Endothelial cell of umbilical vein (primary cell): ENCODE measurements around the gene CDKN1C. TPM values are rescaled to one million over a fixed set of nuclear protein-coding genes. Genes with fewer than 3 reads are reported as not detected.
A peak's percentile ranks its signal among the peaks of the same experiment; 100 is the strongest.

Experiments used
- BruUV-seq: library from RNA; stranded (reverse); fragments of 400-500 nt; replicated peaks from 2 replicates; lab custom pipeline; 2021; lab: Mats Ljungman, UMichigan
- CTCF ChIA-PET: fragments of 300-600, 350-600 bp; sonication (Branson Sonifier 250); formaldehyde crosslinking; loops from one replicate; lab custom pipeline; 2021; ENCODE audit warnings: antibody characterized with exemption, inconsistent platforms; lab: Charles Lee
- POLR2A ChIA-PET: fragments of 300-600, 350-600 bp; sonication (Branson Sonifier 250); formaldehyde crosslinking; loops from one replicate; lab custom pipeline; 2021; ENCODE audit warnings: antibody characterized with exemption, inconsistent platforms; lab: Charles Lee
- DNase-seq: peaks from one replicate; pipeline ENCODE4 v3.0.0-alpha.2; 2011; ENCODE audit warnings: low read depth, low spot score
- FAIRE-seq: peaks from 2 replicates; lab custom pipeline; 2011; peaks lifted over from hg19 to GRCh38; lab: Jason Lieb, UNC
- H2AFZ ChIP-seq: 2 replicates; pipeline ENCODE4 v1.6.0; 2012; ENCODE audit warnings: low read depth, low read length, control low read depth, inconsistent platforms
- H3K27ac ChIP-seq: 2 replicates; pipeline ENCODE4 v1.5.1; 2011; ENCODE audit warnings: low read depth, mild to moderate bottlenecking, control low read depth, low read length, moderate library complexity; ENCODE audit not compliant: insufficient read depth
- H3K27me3 ChIP-seq, 2 experiments: 2 replicates each; pipeline versions ENCODE4 v1.6.0 to v1.6.1; 2011; ENCODE audit warnings: low read length in 2 of 2, mixed read lengths in 1 of 2; ENCODE audit not compliant: control insufficient read depth in 2 of 2, insufficient read depth in 2 of 2
- H3K36me3 ChIP-seq, 2 experiments: 2 replicates in 1 of 2; 3 replicates in 1 of 2; pipeline ENCODE4 v1.5.1; 2011; ENCODE audit warnings: low read length in 2 of 2, mild to moderate bottlenecking in 1 of 2, moderate library complexity in 1 of 2; ENCODE audit not compliant: control insufficient read depth in 2 of 2, insufficient read depth in 2 of 2; ENCODE audit errors: extremely low read depth in 1 of 2
- H3K4me1 ChIP-seq: 3 replicates; pipeline ENCODE4 v1.5.1; 2011; ENCODE audit warnings: mild to moderate bottlenecking, low read length; ENCODE audit not compliant: control insufficient read depth, insufficient read depth; ENCODE audit errors: extremely low read depth
- H3K4me2 ChIP-seq: 2 replicates; pipeline ENCODE4 v1.6.1; 2011; ENCODE audit warnings: low read length, control low read depth, mixed read lengths; ENCODE audit not compliant: insufficient read depth
- H3K4me3 ChIP-seq, 3 experiments: fragments of 200-600 bp in 1 of 3; sonication (generic), shearing (Covaris generic) in 1 of 3; replicated peaks in 1 of 3; 2 replicates each; pipeline ENCODE4 v1.5.1; 2011 to 2016; ENCODE audit warnings: control low read depth in 3 of 3, low read length in 3 of 3, mild to moderate bottlenecking in 2 of 3, inconsistent platforms in 1 of 3, low read depth in 1 of 3, moderate library complexity in 1 of 3; ENCODE audit not compliant: insufficient read depth in 1 of 3
- H3K79me2 ChIP-seq: 2 replicates; pipeline ENCODE4 v1.6.0; 2012; ENCODE audit warnings: low read length, inconsistent platforms; ENCODE audit not compliant: control insufficient read depth, insufficient read depth
- H3K9ac ChIP-seq: replicated peaks from 2 replicates; pipeline ENCODE3; 2011; ENCODE audit warnings: low read length, control low read depth; ENCODE audit not compliant: insufficient read depth; ENCODE audit errors: extremely low read depth
- H3K9me1 ChIP-seq: replicated peaks from 3 replicates; pipeline ENCODE4 v1.6.0; 2011; ENCODE audit warnings: mild to moderate bottlenecking, low read length; ENCODE audit not compliant: control insufficient read depth, insufficient read depth; ENCODE audit errors: extremely low read depth
- H3K9me3 ChIP-seq: replicated peaks from 2 replicates; pipeline ENCODE4 v1.5.1; 2012; ENCODE audit warnings: low read length, inconsistent platforms; ENCODE audit not compliant: control insufficient read depth, insufficient read depth
- H4K20me1 ChIP-seq: replicated peaks from 2 replicates; pipeline ENCODE3; 2011; ENCODE audit warnings: mild to moderate bottlenecking, low read length; ENCODE audit not compliant: control insufficient read depth, insufficient read depth; ENCODE audit errors: extremely low read depth
- EZH2 ChIP-seq: IDR thresholded peaks from 2 replicates; pipeline ENCODE4 v1.6.1; 2012; ENCODE audit warnings: borderline replicate concordance, low read depth, mild to moderate bottlenecking, moderate library complexity, low read length, inconsistent platforms; ENCODE audit not compliant: severe bottlenecking
- FOS ChIP-seq: IDR thresholded peaks from 2 replicates; pipeline ENCODE4 v1.6.1; 2011; ENCODE audit warnings: mild to moderate bottlenecking, low read length, moderate library complexity, borderline replicate concordance; ENCODE audit not compliant: insufficient read depth
- GATA2 ChIP-seq: IDR thresholded peaks from 2 replicates; pipeline ENCODE4 v1.7.0; 2011; ENCODE audit warnings: low read depth, mild to moderate bottlenecking, moderate library complexity, mixed read lengths, low read length; ENCODE audit not compliant: insufficient read length, insufficient read depth
- JUN ChIP-seq: IDR thresholded peaks from 2 replicates; pipeline ENCODE4 v1.6.1; 2011; ENCODE audit warnings: borderline replicate concordance, low read depth; ENCODE audit not compliant: insufficient read length, insufficient read depth
- MYC ChIP-seq: IDR thresholded peaks from one replicate; pipeline ENCODE4 v1.6.1; 2011; ENCODE audit warnings: mild to moderate bottlenecking, low read depth, low read length
- POLR2A ChIP-seq: IDR thresholded peaks from 2 replicates; pipeline ENCODE4 v1.6.1; 2012; ENCODE audit warnings: low read depth, mild to moderate bottlenecking, control low read depth, low read length
- POLR2AphosphoS5 ChIP-seq: IDR thresholded peaks from 2 replicates; pipeline ENCODE4 v1.6.1; 2012; ENCODE audit warnings: low read depth, mild to moderate bottlenecking, control low read depth, low read length, moderate library complexity; ENCODE audit not compliant: insufficient read depth
- dilution Hi-C: fragments of 300-500 bp; cut with MboI; formaldehyde crosslinking; loops from one replicate; pipeline ENCODE4 v1.15.0; 2019; ENCODE audit warnings: low sequenced_read_pairs; ENCODE audit not compliant: extremely low pct_ligation_motif_present
- intact Hi-C: fragments of 100-400 bp; cut with micrococcal nuclease; formaldehyde crosslinking; loops from one replicate; pipeline ENCODE4 v1.10.0; 2022
- polyA plus RNA-seq, 4 experiments: library from polyadenylated mRNA; depleted of rRNA in 3 of 4; stranded (reverse) in 3 of 4; unstranded in 1 of 4; fragments of >200 nt; gene quantifications; 2 replicates each; pipeline versions ENCODE4 v1.2.1 to v1.2.3, GENCODE V29; 2011 to 2012; ENCODE audit warnings: missing spikeins in 1 of 4
- total RNA-seq: library from RNA; stranded (reverse); gene quantifications from 2 replicates; pipeline ENCODE4 v1.2.3, GENCODE V29; 2021
- TF ChIP-seq, protein P1 (sequence below): IDR thresholded peaks from 2 replicates; pipeline ENCODE4 v1.6.1; 2011; ENCODE audit not compliant: insufficient read depth, insufficient read length
- TF ChIP-seq, protein P2 (sequence below), 2 donors: IDR thresholded peaks; 1 replicate in 1 of 2; 2 replicates in 1 of 2; pipeline ENCODE4 v1.5.1; 2011; ENCODE audit warnings: low read length in 2 of 2, mild to moderate bottlenecking in 2 of 2, moderate library complexity in 2 of 2, control low read depth in 1 of 2, inconsistent platforms in 1 of 2, low read depth in 1 of 2; ENCODE audit not compliant: insufficient read depth in 1 of 2; ENCODE audit errors: extremely low read depth in 1 of 2

The CDKN1C gene
- total and polyA plus RNA-seq, 2 donors (not counting 3 experiments of a cell fraction or from before 2014, with no cell fraction given), result 4.1 to 9.0 TPM

DNA sequence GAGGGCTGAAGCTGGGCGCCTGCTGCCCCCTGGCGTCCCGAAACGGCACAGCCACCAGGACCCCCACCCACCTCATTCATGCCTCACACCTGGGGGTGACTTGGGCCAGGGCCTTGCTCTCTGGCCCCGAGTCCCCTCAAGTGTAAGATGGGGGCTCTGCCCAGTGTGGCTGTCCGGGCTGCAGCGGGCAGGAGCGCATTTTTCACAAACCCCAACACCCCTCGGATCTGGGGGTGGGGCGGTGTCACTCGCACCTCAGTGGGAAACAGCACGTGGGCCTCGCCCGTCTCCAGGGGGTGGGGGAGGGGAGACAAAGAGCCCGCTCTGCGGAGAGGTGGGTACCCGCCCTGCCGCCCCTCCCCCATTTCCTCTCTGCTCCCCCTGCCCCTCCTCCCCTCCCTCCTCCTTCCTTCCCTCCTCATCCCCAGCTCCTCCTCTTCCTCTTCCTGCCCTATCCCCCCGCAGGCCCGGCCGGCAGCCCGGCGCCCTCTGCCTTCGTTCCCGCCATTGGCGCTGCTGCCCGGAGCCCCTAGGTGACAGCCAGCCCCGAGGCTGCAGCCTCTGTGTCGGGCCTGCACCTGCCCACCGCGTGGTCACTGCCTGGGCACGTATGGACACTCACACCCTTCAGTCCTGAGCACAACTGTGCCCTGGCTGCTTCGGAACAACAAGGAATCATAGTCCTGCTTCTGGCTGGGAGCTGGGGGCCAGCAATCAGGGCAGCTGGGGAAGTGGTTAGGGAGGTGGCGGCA is 6.8 kb upstream of the CDKN1C start:
- H3K79me2 ChIP-seq, result no peaks in the 10 kb centered on the region
- POLR2A ChIA-PET, result interaction anchor here (0.6 to 2.4 kb wide), 5 partner anchors 21 to 516 kb away, joined by 3 to 13 read pairs (median 4); partner anchors contain the start of genes CD81, KCNQ1OT1 and PHLDA2
- DNase-seq (peak; percentile 64), FAIRE-seq (peak; percentile 73)
- BruUV-seq, result no TSS peak
- H3K9me3 ChIP-seq, result no peaks in the 10 kb centered on the region
- peak overlapping the region; percentile 43 for H3K27ac ChIP-seq
- H3K4me1 ChIP-seq, result peaks cover 14% of the 10 kb centered on the region
- H2AFZ ChIP-seq, result peak overlapping the region; percentile 65
- H3K4me2 ChIP-seq, result peak overlapping the region; percentile 49
- no peaks in the 10 kb centered on the region for H4K20me1 ChIP-seq
- no peaks in the 10 kb centered on the region for H3K9me1 ChIP-seq
- peak overlapping the region; percentile 49 for H3K9ac ChIP-seq
- dilution Hi-C loops, result no loop called here
- no peaks in the 10 kb centered on the region for H3K36me3 ChIP-seq
- peak overlapping the region in 2 of 3 experiments; percentile 29 to 36 for H3K4me3 ChIP-seq
- CTCF ChIA-PET, result interaction anchor here (0.6 to 16.2 kb wide), 36 partner anchors 9 to 586 kb away, joined by 3 to 711 read pairs (median 4); partner anchors contain the start of genes CD81, NAP1L4, PHLDA2 and TRPM5
- TF ChIP-seq, protein P1, sequence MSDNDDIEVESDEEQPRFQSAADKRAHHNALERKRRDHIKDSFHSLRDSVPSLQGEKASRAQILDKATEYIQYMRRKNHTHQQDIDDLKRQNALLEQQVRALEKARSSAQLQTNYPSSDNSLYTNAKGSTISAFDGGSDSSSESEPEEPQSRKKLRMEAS, result no peak
- TF ChIP-seq EZH2 (no peak), POLR2AphosphoS5 (peak; percentile 56), JUN (no peak), POLR2A (peak; percentile 79), FOS (no peak), MYC (peak; percentile 80), GATA2 (no peak)
- TF ChIP-seq, protein P2, sequence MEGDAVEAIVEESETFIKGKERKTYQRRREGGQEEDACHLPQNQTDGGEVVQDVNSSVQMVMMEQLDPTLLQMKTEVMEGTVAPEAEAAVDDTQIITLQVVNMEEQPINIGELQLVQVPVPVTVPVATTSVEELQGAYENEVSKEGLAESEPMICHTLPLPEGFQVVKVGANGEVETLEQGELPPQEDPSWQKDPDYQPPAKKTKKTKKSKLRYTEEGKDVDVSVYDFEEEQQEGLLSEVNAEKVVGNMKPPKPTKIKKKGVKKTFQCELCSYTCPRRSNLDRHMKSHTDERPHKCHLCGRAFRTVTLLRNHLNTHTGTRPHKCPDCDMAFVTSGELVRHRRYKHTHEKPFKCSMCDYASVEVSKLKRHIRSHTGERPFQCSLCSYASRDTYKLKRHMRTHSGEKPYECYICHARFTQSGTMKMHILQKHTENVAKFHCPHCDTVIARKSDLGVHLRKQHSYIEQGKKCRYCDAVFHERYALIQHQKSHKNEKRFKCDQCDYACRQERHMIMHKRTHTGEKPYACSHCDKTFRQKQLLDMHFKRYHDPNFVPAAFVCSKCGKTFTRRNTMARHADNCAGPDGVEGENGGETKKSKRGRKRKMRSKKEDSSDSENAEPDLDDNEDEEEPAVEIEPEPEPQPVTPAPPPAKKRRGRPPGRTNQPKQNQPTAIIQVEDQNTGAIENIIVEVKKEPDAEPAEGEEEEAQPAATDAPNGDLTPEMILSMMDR (IDR thresholded peaks at IDR 0.05; ENCODE audit: extremely low read depth in 1 of 2, insufficient read depth in 1 of 2, low read depth in 1 of 2, low read length in 2 of 2), result peak; percentile 95 to 98
- intact Hi-C loops, result loop anchor here (1.0 kb wide), 2 partner anchors 38 to 359 kb away; no protein-coding TSS in a partner anchor
- no peaks in the 10 kb centered on the region for H3K27me3 ChIP-seq
